Measurements from ENCODE around the gene SPPL3.

The SPPL3 gene

DNA sequence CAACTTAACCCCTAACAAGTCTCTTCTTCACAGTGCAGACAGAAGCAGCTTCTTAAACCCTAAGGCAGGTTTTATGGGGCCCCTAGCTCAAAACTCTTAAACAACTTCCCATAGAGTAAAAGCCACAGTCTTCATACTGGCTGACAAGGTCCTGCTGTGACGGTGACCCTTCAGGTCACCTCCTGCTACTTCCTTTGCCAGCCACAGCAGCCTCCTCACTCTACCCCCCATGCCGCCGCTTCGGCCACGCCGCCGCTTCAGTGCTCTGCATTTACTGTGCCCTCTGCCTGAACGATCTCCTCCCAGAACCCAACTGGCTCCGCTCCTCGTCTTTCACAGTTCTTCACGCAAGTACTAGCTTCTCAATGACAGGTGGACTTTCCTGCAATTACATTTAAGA, 133.1 kb downstream of the SPPL3 start:
- in situ Hi-C loops (cut with HindIII; ENCODE audit: low sequenced_read_pairs): no loop called here
- TF ChIP-seq, protein P1, sequence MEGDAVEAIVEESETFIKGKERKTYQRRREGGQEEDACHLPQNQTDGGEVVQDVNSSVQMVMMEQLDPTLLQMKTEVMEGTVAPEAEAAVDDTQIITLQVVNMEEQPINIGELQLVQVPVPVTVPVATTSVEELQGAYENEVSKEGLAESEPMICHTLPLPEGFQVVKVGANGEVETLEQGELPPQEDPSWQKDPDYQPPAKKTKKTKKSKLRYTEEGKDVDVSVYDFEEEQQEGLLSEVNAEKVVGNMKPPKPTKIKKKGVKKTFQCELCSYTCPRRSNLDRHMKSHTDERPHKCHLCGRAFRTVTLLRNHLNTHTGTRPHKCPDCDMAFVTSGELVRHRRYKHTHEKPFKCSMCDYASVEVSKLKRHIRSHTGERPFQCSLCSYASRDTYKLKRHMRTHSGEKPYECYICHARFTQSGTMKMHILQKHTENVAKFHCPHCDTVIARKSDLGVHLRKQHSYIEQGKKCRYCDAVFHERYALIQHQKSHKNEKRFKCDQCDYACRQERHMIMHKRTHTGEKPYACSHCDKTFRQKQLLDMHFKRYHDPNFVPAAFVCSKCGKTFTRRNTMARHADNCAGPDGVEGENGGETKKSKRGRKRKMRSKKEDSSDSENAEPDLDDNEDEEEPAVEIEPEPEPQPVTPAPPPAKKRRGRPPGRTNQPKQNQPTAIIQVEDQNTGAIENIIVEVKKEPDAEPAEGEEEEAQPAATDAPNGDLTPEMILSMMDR (IDR thresholded peaks at IDR 0.05; ENCODE audit: low read depth, low read length, missing control alignments): no peak
- H3K4me3 ChIP-seq (ENCODE audit: low read depth, low read length): no peak overlapping the region
- no peak for DNase-seq (ENCODE audit: low read depth)

DNA sequence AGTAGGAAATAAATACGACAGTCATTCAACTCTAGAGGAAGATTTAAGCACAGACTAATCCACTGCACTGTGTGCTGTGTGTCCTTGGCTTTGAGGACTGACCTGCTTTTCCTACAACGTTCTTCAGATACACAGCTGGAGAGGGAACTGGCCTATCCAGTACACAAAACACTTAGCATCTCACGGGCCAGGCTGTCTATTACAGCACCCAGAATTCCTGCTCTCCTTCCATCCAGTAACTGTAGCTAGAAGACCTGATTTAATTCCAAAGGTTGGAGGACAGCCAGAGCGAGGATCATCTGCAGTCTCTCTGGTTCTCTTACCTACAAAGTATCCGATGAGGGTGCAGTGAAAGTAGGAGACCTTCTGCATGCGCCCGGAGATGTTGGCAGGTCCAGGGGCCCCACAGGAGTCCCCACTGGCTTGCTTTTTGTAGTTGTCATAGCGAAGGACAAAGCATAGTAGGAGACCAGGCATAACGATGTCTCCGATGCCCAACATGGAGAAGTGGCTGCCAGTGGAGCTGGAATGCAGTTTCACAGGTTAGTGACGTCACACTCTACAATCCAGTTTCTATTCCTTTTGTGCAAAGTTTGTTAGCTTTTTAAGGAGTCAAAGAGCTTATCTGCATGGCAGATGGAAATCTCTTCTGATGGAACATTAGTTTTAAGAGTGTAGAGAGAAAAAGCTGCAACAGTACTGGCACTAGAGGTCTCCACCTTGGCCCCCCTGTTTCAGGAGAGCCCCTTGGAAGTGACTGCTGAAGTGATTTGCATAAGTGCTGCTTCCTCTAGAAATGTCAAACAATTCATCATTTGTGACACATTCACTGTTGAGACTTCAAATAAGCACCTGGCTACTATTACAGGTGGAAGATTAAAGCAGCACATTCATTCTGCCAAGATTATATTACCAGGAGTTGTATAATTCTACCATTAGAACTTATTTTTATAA, 136.8 kb downstream of the SPPL3 start:
- H3K4me3 ChIP-seq (ENCODE audit: low read depth, low read length): no peak overlapping the region
- in situ Hi-C loops (cut with HindIII; ENCODE audit: low sequenced_read_pairs): no loop called here
- TF ChIP-seq, protein P1 (IDR thresholded peaks at IDR 0.05; ENCODE audit: low read depth, low read length, missing control alignments): no peak
- no peak for DNase-seq (ENCODE audit: low read depth)

DNA sequence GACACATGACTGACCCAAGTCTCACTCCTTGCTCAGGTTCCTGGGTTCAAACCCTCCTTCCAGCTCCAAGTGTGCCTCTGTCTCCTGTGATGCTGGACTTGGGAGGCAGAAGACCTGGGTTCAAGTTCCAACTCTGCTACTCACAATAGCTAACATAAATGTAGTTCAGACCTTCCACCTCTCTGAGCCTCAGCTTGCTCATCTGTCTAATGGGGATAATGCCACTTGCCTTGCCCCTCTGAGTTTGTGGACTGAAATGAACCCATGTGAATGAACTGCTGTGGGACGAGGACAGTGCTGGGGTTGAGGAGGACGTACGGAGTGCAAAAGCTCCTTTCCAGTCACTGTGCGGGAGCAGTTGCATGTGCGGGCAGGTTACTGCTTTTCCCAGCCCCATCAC, 137.6 kb downstream of the SPPL3 start:
- H3K4me3 ChIP-seq (ENCODE audit: low read depth, low read length): no peak overlapping the region
- in situ Hi-C loops (cut with HindIII; ENCODE audit: low sequenced_read_pairs): no loop called here
- no peak for DNase-seq (ENCODE audit: low read depth)
- TF ChIP-seq, protein P1 (IDR thresholded peaks at IDR 0.05; ENCODE audit: low read depth, low read length, missing control alignments): no peak

DNA sequence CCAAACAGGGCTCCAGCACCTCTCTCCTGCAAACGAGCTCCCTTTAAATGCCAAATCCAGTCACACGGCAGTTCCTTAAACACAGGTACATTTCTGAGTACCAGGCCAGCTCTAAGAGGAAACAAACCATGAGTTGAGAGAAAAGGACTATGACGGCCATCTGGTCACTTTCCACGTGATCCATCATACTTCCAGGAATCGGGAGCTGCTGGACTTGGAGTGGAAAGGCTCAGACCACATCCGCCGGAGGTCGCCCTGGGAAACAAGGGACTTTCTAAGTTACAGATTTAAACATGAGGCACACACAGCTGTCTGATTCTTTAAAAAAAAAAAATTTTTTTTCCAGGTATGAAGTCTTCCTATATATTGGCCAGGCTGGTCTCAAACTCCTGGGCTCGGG, 139.3 kb downstream of the SPPL3 start:
- H3K4me3 ChIP-seq (ENCODE audit: low read depth, low read length): no peak overlapping the region
- in situ Hi-C loops (cut with HindIII; ENCODE audit: low sequenced_read_pairs): no loop called here
- no peak for DNase-seq (ENCODE audit: low read depth)
- TF ChIP-seq, protein P1 (IDR thresholded peaks at IDR 0.05; ENCODE audit: low read depth, low read length, missing control alignments): no peak

DNA sequence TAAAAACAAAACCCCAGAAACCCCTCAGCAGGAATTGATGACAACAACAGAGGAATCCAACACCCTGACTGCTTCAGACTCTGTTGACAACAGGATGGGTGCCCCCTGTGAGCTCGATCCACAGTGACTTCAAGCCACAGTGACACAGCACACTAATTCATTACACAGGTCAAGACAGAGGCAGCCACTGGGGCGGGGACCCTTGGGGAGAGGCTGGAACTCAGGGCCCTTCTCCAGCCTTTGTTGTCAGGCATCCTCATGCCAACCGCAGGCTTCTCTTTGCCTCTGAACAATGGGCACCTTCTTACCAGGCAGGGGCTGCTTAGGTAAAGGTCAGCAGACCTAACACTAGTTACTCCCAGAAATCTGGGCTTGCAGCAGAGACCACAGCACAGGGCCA, 140.9 kb downstream of the SPPL3 start:
- in situ Hi-C loops (cut with HindIII; ENCODE audit: low sequenced_read_pairs): no loop called here
- H3K4me3 ChIP-seq (ENCODE audit: low read depth, low read length): no peak overlapping the region
- TF ChIP-seq, protein P1 (IDR thresholded peaks at IDR 0.05; ENCODE audit: low read depth, low read length, missing control alignments): no peak
- DNase-seq (ENCODE audit: low read depth): no peak

DNA sequence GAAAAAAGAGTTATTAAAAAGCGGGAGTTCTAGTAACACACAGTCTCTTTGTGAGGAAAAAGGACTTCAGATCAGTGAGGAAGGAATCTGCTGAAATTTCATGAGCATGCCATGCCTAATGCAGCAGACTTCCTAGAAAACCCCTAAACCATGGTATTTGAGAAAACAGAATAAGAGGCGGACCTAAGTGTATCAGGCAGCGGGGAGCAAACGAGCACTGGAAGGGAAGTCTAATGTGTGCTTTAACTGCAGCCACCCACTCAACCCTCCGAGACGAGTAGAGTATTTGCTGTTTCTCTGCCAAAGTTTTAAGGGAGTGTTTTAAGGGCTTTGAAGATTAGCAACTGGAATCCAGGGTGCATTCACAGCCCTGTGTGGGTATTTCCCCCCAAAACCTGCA, 142.1 kb downstream of the SPPL3 start:
- no peak overlapping the region for H3K4me3 ChIP-seq (ENCODE audit: low read depth, low read length)
- in situ Hi-C loops (cut with HindIII; ENCODE audit: low sequenced_read_pairs): no loop called here
- no peak for DNase-seq (ENCODE audit: low read depth)
- TF ChIP-seq, protein P1 (IDR thresholded peaks at IDR 0.05; ENCODE audit: low read depth, low read length, missing control alignments): no peak

All from astrocyte of the cerebellum (primary cell).